Measurements from ENCODE around the gene NPHP4. TPM values are rescaled to one million over a fixed set of nuclear protein-coding genes. Genes with fewer than 3 reads are reported as not detected.

Gene NPHP4
- total RNA-seq, 1 donor from 2014 or later: 4.9 TPM

DNA sequence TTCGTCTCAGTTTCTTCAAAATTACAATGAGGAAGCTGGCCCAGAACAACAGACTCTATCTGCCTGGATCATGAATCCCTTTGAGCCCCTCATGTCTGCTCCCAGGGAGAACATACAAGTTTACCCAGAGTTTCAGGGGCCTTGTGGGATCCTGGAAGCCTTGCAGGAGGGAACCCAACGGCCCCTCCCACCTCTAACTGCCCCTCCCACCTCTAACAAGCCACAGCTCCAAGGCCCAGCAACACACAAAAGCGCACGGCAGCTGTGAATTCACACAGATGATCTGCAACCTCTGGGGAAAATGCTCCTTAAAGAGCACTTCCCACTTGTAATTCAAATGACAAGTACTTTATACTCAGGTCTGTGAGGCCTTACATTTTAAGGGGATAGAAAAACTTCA lies 113.3 kb downstream of the NPHP4 start:
- intact Hi-C loops (cut with micrococcal nuclease): no loop called here
- peak; percentile 5 for DNase-seq
- ATAC-seq: no peak

DNA sequence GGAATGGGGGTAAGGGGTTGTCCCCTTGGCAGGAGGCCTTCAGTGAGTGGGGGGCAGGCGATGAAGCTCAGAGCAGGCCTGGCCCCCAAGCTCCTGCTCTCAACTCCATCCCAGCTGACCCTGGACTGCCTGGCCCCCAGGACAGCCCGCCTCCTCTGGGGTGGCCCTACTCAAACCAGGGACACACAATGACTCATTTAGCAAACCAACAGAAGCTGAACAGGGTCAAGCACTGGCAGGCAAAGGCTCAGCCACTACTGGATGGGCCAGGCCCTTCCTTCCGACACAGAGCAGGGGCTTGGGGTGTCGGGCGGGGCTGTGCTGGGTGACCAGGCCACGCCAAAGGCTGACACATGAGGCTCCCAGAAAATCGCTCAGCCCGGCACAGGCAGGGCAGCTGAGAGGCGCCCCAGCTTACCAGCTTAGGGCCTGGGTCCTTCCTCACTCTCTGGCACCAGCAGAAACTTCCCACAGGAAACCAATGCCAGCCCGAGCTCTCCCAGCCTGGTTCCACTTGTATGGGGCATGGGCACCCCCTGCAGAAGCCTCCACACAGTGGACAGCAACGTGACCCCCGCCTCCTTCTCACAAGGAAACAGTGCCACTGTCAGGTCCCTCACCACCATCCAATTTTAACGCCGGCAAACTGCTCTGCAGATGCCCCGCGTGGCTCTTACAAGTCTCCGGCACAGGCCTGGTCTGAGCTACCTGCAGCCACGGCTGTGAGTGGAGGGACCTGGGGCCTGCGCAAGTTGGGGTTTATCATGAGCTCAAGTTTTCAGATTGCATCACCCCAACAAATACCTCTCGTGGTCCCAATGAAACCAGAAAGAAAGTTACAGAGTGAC lies 114.3 kb downstream of the NPHP4 start:
- DNase-seq: peak; percentile 12
- intact Hi-C loops (cut with micrococcal nuclease): no loop called here
- no peak for ATAC-seq

DNA sequence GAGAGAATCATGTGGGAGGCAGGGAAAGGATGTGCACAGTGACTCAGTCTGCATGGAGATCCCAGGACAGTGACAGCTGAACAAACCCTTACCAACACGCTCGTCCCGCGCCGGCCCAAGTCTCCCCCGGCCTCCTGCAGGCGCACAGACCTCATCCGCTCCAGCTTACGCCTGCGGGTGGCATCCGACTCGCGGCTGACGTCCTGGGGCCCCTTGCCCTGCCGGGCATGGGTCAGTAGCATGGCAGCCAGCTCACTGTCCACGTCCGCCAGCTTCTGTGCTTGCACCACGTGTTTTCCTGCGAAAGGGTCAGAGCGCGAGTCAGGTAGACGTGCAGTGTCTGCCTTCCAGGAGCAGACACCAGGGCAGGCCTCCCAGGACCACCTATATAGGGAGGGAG lies 115.2 kb downstream of the NPHP4 start:
- no peak for DNase-seq
- ATAC-seq: no peak
- intact Hi-C loops (cut with micrococcal nuclease): no loop called here

DNA sequence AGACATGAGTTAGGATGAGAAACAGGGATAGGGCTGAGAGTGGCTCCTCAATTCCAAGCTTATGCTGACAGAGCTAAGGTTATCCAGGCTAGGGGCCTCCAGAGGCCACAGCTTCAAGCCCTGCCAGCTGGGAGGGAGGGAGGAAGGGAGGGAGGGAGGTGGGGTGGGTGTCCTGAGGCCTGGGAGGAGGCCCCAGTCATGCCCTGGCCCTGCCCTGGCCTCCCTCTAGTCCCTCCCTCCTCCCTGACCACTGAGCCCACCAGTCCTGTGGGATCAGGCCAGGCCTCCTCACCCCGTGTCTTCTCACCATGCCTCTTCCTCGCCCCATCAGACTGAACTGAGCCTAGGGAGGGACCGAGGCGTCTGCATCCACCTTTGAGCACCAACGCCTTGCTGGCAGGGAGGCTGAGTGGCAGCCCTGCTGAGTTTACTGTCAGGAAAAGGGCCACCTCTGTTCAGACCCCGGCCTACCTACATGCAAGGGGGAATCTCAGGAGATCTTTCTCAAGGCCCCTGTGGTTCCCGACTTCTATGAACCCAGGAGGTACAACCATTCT lies 116.1 kb downstream of the NPHP4 start:
- intact Hi-C loops (cut with micrococcal nuclease): no loop called here
- DNase-seq: no peak
- ATAC-seq: no peak

DNA sequence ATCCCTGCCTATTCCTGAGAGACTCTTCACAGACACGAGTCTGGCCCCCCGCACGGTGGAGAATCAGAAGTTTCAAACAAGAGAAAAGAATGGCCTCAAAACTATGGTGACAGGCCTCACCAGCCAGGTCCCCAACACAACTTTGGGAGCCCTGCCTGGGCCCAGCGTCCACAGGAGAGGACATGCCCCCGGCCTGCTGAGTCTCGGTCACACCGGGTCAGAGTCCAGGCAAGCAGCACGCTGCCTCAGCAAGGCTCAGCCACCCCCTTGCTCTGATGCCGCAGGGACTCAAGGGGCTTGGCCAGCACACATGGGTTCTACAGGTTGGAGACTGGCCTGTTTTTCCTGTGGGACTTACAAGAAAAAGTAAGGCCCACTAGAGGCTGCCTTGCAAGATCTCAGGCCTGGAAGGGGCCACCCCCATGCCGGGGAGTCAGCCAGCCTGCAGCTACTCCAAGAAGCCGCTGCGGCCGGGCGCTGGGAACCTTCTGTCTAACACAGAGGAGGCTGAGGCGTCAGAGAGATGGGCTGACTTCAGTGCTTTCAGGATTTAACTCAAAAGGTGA lies 116.8 kb downstream of the NPHP4 start:
- ATAC-seq (no peak), DNase-seq (no peak)
- intact Hi-C loops (cut with micrococcal nuclease): no loop called here

DNA sequence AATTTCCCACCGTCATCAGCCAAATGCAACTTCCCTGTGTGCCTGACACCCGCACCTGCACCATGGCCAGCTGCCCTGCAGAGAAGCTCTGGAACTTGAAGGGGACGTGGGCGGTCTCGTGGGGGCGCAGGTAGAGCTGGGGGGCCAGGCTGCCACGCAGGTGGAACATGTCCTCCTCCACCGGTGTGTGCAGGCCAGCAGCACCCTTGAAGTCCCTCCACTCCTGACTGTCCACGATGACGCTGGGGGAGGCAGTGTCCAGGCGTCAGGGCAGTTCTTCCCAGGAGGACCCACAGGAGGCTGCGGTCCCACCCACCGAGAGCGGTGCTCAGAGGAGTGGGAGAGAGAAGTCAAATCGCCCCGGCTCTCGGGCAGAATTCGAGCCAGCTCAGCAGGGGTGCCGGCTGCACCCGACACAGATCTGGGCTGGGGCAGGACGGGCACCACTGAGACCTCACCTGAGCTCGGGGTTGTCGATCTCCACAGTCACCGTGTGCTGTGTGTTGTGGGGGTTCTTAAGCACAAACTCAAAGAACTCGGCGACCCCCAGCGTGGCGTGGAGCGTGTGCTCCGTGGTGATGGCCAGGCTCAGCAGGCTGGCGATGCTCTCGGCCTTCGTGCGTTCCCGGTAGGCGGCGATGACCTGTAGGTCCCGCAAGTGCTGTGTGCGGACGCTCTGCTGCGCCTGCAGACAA lies 117.7 kb downstream of the NPHP4 start:
- DNase-seq: no peak
- no peak for ATAC-seq
- intact Hi-C loops (cut with micrococcal nuclease): no loop called here

DNA sequence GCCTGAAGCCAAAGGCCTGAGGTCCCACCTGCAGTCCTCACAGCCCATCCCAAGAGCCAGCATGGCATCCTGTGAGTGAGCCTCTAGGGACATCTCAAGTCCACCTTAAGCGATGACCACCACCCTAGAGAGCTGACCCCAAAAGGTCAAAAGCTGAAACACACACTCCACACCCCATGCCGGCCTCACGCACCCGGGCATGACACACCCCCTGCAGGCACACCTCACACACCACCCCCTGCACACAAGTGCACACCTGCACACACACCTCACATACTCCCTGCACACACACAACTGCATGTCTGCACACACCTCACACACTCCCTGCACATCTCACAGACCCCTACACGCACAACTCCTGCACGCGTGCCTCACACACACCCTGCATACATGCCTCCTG lies 118.7 kb downstream of the NPHP4 start:
- intact Hi-C loops (cut with micrococcal nuclease): no loop called here
- no peak for ATAC-seq
- DNase-seq: no peak

DNA sequence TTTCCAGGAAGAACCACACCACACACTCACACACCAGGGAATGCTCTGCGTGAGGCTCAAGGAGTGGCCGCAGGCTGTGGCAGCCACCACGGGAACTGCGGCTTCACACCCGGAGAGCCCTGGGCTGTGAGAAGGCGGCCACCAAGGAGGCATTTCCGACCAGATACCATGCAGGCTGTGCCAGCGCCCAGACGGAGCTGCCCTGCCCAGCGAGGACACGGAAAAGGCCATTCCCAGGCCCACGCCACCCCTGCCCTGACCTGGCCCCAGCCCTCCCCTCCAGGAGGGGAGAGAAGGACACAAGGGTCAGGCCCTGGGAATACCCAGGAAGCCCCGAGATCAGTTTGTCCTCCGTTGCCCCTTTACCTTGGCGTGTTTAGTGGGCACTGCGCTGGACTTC lies 119.3 kb downstream of the NPHP4 start:
- intact Hi-C loops (cut with micrococcal nuclease): no loop called here
- DNase-seq (no peak), ATAC-seq (no peak)

DNA sequence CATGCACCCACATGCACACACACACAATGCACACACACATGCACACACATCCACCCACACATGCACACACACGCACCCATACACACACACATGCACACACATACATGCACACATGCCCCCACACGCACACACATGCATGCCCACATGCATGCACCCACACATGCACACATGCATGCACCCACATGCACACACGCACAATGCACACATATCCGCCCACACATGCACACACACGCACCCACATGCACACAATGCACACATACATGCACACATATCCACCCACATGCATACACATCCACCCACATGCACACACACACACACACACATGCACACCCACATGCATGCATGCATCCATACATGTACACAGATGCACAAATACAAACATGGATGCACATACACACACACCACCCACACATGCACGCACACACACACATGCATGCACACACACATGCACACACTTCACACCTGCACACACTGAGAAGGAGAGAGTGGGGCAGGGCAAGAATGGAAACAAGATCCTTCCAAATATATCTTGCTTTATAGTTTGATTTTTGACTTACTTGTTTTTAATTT lies 123.2 kb downstream of the NPHP4 start:
- intact Hi-C loops (cut with micrococcal nuclease): no loop called here

DNA sequence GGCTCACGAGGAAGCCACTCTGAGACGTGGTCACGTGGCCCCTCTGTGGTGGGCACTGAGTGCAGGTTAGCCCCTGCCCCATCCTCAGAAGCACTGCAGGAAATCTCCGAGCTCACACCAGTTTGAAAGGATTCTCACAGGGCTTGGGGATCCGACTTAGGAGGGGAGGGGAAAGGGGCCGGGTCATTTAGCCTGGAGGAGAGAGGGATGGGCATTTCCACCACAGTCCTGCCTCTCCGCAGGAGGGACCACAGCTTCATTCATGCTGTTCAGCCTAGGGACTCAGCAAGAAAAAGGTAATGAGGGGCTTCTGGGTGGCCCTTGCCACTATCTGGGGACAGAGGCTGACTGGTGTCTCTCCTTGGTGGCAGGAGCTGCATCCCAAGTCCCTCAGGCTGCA lies 126.5 kb downstream of the NPHP4 start:
- intact Hi-C loops (cut with micrococcal nuclease): no loop called here

More for the DNA sequence above, 123.2 kb downstream of the NPHP4 start:
- DNase-seq: no peak
- no peak for ATAC-seq

DNA sequence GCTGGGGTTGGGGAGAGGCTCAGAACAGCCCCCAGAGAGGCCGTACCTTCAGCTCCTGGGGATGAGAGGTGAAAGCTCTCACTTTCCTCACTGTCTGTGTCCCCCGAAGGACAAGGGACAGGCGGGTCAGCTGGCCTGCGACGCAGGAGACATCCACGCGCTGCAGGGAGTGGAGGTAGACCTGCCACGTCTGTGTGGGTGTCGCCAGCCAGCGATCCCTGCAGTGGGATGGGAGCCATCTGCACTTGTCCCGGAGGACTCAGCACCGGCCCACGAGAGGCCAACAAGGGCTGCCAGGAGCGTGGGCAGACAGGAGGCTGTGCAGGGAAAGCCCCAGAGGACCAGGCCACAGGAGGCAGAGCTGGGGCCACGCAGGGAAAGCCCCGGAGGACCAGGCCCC lies 127.2 kb downstream of the NPHP4 start:
- DNase-seq: no peak
- intact Hi-C loops (cut with micrococcal nuclease): no loop called here
- ATAC-seq: no peak

More for the DNA sequence above, 126.5 kb downstream of the NPHP4 start:
- ATAC-seq: no peak
- DNase-seq: no peak

DNA sequence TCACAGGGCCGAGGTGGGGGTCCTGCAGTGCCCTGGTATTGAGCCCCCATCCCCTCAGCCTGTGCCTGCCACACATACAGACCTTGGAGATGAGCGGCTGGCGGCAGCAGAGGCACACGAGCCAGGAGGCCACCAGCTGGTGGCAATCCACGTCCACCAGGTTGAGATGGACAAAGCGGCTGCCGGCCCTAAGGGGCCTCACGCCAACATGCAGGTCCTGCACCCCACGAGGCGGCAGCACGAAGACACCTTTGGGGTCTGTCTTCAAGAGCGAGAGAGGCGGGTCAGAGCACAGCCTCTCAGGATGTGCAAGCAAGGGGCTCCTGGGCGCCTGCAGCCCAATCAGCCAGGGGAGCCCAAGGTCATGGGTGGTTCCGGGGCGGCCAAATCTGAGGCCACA lies 128.0 kb downstream of the NPHP4 start:
- ATAC-seq (no peak), DNase-seq (no peak)
- intact Hi-C loops (cut with micrococcal nuclease): no loop called here

DNA sequence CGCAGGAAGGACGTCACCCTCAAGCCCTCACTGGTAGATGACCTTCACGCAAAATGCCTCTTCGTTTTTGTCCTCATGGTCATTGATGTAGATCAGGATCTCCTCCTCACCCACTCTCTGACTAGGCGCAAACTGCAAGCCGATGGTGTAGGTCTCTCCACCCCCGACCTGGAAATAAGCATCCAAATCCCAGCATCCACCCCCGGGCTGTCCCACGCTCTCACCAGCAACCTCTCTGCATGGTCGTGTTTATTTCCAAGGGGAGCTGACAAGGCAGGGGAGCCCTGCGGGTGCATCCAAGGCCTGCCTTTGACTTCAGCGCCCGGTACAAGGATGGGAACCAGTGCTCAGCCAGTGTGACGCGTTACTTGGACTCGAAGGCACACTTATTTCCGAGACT lies 129.0 kb downstream of the NPHP4 start:
- intact Hi-C loops (cut with micrococcal nuclease): no loop called here
- DNase-seq (no peak), ATAC-seq (no peak)

DNA sequence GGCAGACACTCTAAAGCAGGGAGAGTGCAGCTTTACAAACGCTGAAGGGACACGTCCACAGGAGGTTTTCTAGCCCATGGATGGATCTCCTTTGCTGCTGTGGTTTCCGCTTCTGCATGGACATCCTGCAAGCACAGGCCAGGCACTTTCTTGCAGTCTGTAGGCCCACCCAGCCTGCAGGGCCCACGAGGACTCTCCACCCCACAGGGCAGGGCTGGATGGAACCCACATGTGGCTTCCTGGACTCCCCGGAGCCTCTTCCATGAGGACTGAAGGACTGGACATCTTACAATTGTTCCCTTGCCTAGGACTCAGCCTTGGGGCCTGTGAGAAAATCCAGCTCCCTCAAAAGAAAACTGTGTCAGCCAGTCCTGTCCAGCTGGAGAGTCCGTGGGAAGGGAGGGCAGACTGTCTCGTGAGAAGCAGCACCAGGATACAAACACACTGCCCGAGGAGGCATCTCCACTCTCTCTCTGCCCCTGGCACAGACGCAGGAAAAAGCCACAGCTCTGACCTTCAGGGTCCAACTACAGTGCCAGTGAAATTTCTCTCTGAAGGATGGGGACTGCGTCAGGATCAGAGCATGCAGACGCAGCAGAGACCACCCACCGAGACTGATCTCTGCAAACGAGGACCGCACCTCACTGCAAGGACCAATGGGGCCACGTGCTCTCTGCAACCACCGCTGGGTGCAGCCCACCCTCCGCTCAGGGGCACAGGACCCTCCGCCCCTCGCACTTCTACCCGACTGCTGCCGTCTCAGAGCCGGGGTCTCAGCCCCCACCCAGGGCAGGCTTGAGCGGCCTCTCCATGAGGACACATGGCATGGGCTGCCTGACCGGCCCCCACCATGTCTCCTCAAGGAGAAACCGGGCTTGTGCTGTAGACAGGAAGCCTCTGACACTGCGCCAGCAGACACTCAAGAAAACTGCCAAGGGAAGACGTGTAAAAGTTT lies 130.1 kb downstream of the NPHP4 start:
- intact Hi-C loops (cut with micrococcal nuclease): no loop called here

DNA sequence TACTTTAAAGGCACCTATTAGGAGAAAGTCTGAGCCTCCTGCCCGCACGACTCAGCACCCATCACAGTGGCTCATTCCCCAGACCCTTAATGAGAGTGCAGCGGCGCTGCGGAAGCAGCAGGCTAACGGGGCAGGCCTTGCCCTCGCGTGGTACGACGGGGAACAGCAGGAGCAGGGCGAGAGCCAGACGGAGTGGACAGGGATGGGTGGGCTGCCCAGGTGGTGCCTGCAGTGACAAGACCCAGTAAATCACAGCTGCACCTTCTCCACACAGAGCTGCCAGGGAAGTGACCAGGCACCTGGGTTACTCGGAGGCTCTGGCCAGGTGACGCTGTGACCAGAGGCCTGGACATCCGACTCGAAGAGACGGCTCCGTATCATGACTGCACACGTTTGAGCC lies 131.9 kb downstream of the NPHP4 start:
- intact Hi-C loops (cut with micrococcal nuclease): no loop called here
- no peak for DNase-seq
- no peak for ATAC-seq

More for the DNA sequence above, 130.1 kb downstream of the NPHP4 start:
- ATAC-seq (no peak), DNase-seq (no peak)

DNA sequence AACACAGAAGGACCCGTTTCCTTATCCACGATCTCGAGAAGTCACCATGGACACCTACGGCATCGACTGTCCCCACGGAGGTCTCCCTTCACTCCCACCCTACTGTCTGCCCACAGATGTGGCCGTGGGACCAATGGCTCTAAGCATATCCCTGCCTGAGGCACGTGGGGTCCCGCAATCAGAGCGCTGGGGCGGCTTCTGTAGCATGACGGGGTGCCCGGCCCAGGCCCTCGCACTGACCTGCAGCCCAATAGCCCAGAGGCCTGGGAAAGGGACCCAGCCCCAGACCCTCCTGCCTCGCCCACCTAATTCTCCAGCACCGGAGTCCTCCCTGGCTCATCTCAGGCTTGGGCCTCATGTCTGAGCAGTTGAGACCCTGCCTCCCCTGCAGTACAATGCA lies 132.5 kb downstream of the NPHP4 start:
- no peak for ATAC-seq
- DNase-seq: no peak
- intact Hi-C loops (cut with micrococcal nuclease): no loop called here

DNA sequence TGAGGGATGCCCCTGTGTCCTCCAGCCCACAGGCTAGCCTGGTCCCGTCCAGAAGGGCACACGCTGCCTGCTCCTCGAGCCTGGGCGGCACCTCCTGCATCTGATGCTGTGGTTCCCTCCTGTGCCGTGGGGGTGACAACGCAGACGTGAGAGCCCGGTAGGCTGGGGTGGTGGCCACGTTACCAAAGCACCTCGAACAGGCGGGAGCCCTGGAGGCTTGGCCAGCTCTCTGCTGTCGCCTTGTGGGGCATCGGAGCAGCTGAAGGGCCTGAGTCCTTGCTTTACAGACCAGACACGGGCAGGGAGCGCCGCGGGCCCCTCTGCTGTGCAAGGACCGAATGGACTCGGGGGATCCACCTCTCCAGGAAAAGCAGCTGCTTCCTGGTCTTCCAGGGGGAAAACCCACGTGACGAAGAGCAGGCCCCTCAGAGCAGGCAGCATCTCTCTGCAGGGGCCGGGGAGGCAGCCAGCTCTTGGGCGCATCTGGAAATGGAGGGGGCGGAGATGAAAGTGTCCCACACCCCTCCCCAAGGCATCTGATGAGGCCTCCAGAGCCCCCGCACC lies 133.3 kb downstream of the NPHP4 start:
- intact Hi-C loops (cut with micrococcal nuclease): no loop called here
- DNase-seq (no peak), ATAC-seq (no peak)

DNA sequence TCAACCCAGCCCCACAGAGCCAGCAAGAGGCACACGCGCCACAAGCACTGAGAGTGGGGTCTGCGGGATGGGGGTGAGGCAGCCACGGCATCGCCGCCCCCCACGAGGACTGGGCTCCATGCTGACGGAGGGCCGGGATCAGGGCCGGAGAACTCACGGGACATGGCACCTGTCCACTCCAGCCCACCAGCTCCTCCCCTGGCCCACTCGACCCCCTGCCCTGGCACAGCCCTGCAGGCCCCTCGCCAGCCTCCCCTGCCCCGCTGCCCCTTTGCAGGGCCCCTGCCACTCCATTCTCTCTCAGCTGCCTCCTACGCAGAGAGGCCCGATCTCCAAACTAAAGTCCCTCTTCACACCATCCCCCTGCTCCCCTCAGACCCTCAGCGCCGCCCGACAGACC lies 134.0 kb downstream of the NPHP4 start:
- ATAC-seq (no peak), DNase-seq (no peak)
- intact Hi-C loops (cut with micrococcal nuclease): no loop called here

Data from left ventricle myocardium superior (tissue), 1 donor.